Right ventricle myocardium superior (tissue), 1 donor: ENCODE measurements around the gene LAMA4. TPM values are rescaled to one million over a fixed set of nuclear protein-coding genes. Genes with fewer than 3 reads are reported as not detected.

Experiments
- ATAC-seq: fragments of 200-7000 bp; cut with Tn5 transposase; one replicate; pipeline ENCODE4 v1.9.1; 2020; ENCODE audit warnings: mild to moderate bottlenecking; ENCODE audit not compliant: poor library complexity
- DNase-seq: peaks from one replicate; pipeline ENCODE4 v3.0.0-alpha.2; 2020
- intact Hi-C: fragments of 100-400 bp; cut with DNase I; formaldehyde crosslinking; loops from one replicate; pipeline ENCODE4 v1.11.2; 2022
- total RNA-seq: library from RNA; stranded (reverse); fragmentation: NEBNext Ultra II Directional; extraction: Animal tissue kit (Norgen Biotek cat#: 25700); gene quantifications from one replicate; pipeline ENCODE4 v1.2.1, GENCODE V29; 2021
- donor health status: DM: no; HTN: yes; CAD: no; lungs with severe emphysema.

The LAMA4 gene
- total RNA-seq, 1 donor from 2014 or later = 71.1 TPM

DNA sequence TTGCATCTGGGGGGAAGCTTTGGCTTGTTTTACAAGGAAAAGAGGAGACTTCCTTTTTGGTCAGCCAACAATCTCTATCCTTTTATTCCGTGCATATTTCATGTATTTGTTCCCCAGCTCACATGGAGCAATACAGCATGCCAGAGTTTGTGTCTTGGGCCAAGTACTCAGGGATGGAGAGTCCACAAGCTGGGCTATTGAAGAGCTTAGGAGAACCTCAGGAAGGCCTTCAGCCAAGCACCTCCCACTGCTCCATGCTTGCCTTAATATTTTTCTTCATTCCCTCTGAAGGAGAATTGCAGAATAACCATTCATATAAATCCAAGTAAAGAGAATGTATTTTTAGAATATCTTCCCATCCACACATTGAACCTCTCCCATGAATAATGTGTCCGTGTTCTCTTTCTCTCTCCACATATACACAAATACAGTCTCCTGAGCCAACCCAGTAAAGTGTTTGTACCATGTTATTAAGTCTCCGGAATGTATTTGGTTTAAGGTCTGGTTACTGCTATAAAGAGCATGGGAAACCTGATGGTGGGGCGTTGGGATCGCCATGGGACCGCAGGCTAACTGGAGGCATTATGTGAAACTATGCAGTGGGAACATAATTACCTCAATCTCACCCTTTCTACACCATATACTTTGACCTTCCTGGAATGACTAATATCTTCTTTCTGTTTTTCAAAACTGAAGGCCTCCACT is 3.0 kb downstream of the LAMA4 start:
- intact Hi-C loops = loop anchor here (10.0 kb wide), 1 partner anchor 47 kb away; no protein-coding TSS in a partner anchor
- ATAC-seq = peak; percentile 49
- peak; percentile 61 for DNase-seq

DNA sequence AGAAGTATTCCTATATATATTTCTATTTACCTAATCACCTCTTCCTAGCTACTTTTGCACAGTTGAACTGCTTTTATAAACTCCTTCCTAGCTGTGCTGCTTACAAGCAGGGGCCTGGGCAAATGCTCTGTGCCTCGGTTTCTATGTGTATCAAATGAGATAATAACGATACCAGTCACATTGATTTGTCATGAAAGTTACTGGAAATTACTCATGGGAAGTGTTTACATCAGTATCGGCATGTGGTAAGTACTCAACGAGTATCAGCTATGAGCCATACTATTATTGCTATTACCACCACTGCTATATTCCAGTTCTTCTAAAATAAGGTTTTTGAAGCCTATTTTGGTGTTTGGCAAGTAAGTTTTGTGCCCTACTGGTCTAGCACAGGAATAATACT is 4.9 kb downstream of the LAMA4 start:
- ATAC-seq (no peak), DNase-seq (no peak)
- intact Hi-C loops = no loop called here

DNA sequence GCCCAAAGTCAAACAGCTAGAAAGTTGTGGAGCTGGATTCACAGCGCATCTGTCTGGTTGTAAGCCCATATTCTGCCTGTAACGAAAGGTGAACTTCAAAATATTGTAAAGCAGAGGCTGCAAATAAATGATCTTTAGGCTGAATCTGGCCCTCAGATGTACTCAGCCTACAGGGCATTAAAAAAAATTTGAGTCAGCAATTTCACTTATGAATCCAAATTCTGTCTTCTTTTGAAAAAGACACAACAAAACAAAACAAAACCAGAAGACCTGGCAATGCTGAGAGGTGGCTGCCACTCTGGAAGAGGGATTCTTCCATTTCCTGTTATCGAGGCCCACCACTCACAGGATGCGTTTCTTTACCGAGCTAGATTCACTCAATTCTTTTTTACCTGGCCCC is 7.1 kb downstream of the LAMA4 start:
- intact Hi-C loops = no loop called here
- DNase-seq = no peak
- no peak for ATAC-seq

DNA sequence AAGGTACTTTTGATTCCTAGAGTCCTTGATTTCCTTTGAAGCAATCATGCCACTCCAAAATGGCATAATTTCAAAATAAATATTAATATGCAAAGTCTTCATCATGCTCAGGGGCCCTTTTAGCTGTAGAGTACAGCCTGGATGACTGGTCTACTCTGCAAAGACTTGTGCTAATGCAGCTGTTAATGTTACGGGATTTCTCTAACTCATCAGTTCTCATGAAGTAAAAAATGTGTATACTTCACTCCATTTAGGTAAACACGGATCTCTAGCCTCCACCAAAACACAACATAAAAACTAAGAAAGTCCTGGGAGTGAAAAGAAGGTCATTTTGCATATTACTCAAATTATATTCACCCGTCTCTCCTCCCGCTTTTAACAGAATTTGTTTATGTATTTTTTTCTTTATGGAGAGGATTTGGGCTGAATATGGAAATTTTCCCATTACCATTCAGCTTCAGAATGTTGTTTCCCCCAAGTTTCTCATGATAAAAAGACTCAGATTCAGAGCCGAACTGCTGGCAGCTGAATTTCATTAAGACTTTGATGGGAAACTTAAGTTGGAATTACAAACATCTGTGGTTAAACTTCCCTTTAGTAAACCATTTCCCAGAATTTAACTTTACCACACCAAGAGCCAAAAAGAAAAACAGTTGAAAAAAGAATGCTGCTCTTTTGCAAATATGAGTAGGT is 8.7 kb downstream of the LAMA4 start:
- DNase-seq = no peak
- ATAC-seq = peak; percentile 40
- intact Hi-C loops = no loop called here

DNA sequence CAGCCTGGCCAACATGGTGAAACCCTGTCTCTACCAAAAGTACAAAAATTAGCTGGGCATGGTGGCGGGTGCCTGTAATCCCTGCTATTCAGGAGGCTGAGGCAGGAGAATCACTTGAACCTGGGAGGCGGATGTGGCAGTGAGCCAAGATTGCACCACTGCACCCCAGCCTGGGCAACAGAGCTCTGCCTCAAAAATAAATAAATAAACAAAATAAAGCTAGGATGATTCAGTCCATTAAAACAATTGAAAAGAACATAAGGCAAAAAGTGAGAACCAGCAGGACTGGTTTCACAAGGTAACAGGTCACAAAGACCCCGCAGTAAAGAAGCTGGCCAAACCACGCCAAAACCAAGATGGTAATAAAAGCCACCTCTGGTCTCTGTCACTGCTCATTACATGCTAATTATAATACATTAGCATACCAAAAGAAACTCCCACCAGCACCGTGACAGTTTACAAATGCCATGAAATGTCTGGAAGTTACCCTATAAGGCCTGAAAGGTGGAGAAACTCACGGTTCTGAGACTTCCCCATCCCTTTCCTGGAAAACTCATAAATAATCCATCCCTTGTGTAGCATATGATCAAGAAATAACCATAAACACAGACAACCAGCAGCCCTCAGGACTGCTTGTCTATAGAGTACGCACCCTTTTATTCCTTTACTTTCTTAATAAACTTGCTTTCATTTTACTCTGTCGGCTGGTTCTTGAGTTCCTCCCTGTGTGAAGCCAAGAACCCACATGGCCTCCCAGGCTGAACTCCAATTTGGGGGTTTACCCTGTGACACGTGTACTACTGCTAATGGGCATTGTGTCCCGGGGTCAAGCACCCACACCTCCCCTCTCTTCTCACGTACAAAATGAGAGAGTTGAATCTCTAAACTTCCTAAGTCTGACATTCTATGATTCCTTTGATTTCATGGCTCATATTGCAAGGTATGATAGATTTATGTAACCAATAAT is 10.2 kb downstream of the LAMA4 start:
- DNase-seq = no peak
- peak; percentile 19 for ATAC-seq
- intact Hi-C loops = no loop called here

DNA sequence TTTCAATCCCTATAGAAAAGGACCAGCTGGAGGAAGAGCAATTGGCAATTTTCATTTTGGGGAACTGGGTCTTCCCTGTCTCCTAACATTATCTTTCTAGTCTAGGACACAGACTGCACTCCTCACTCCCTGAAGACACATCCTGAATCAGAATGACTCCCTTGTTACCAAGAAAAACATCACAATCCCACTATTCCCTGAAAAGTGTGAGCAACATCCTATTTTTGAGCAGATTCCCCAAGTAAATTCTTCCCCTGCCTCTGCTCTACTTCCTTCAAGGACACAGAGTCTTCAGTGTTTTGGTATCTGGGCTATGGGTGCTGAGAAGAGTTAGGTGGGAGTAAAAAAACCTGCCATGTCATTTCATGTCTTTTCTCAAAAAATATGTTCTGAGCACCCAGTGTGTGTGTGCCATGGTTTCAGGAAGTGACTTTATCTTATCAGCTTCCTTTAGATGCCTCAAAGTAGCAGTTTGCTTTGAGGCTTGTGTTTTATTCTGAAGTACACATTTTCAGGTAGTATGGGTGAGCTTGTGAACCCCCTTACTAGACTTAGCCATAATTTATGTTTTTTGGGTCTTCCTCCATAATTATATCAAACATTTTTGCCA is 12.4 kb downstream of the LAMA4 start:
- DNase-seq (no peak), ATAC-seq (no peak)
- intact Hi-C loops = no loop called here

DNA sequence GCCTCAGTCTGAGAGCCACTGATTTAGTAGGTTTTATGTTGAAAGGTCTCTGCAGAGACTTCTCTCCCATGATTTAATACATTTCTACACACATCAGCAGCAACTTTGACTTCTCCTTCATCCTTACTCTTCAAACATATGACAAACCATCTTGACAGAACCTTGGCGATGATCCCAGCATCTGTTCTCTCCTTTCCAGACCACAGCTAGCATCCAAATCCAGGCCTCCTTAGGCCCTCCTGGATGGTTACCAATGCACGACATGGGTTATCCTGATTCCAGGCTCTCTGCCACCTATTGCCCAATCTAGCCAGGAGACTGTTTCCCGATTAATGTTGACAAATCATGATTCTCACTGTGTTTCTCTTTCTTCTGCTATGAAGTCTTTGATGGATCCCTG is 16.8 kb downstream of the LAMA4 start:
- ATAC-seq (peak; percentile 81), DNase-seq (peak; percentile 58)
- intact Hi-C loops = no loop called here

DNA sequence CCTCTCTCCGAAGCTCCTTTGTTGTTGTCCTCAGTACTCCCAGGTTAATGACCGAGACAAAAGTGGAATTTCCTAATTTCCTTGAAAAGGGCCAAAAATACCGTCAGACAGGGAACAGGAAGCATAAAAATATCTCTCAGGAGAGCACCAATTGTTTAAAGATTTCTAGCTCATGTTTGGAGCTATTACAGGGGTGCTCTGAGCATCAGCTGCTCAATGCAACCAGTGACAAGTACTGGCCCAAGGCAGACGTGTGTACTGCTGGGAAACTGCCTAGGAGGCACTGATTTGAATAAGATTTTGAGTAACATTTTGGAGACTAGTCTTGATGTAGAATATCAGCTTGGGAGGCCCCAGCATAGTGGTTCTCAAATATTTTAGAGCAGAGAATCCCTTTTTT is 17.3 kb downstream of the LAMA4 start:
- intact Hi-C loops = no loop called here
- no peak for DNase-seq
- peak; percentile 35 for ATAC-seq

DNA sequence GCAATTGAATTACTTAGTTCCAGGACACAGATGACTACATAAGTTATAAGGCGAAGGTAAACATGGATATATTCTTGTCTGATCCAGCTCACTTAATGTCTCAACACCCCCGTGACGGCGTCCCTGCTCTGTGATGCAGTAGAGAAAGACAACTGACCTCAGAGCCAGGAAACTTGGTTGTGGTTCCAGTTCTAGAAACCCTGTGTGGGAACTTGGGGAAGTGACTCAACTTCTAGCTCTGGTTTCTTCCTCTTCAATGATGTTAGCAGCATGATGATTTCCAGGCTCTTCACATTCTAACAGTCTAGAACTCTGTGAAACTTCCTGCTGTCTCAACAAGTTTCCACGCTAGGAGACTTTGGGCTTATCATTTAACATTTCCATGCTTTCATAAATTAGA is 18.4 kb downstream of the LAMA4 start:
- intact Hi-C loops = no loop called here
- no peak for DNase-seq
- ATAC-seq = no peak

DNA sequence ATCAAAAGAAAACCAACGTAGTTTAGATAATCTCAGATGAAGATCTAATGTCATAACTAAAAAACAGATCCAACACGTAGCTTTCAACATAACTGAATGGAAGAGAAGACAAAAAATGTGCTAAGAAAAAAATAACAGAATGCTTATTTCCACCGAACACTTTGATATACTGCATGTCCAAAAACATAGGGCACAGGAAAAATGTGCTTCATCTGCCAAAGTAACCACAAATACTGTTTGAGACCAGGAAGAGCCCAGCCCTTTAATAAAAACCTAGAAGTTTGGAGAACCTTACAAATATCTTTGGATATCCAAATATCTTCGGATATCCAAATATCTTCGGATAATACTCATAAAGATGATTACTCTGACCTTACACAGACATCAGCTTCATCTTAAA is 19.8 kb downstream of the LAMA4 start:
- intact Hi-C loops = no loop called here
- no peak for DNase-seq
- ATAC-seq = no peak

DNA sequence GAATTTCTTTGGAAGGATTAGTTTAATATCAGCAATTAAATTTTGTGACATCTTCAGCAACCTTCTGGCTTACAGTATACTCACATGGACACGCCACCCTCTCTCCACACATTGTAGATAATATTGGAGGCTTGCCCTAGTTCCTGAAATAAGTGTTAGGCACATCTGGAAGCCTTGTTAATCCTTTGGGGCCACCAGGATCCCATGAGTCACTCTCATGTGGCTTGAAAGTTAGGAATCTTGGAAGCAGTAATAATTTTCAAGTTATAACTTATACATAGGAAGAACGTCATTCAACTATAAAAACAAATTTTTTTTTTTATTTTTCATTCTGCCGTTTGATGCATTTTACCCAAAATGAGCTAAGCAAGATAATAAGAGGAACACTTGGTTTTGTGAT is 20.5 kb downstream of the LAMA4 start:
- ATAC-seq (peak; percentile 58), DNase-seq (no peak)
- intact Hi-C loops = no loop called here

DNA sequence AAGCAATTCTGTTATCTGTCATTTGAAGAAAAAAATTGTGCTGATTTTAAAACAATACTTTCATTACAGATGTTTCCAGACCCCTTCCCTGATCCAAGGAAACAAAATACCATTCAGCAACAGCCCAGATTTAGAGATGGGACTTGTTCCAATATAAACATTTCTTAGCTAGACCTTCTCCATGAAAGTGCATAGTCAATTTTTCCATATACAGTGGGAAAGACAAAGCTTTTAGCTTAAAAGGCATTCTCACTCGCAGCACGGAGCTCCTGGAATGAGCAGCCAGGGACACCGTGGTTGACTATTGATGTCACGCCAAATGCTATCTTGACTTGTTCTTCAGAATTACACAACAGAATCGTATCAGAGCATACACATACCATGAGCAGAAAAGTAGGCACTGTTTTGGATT is 21.5 kb downstream of the LAMA4 start:
- intact Hi-C loops = no loop called here
- ATAC-seq (peak; percentile 75), DNase-seq (no peak)

DNA sequence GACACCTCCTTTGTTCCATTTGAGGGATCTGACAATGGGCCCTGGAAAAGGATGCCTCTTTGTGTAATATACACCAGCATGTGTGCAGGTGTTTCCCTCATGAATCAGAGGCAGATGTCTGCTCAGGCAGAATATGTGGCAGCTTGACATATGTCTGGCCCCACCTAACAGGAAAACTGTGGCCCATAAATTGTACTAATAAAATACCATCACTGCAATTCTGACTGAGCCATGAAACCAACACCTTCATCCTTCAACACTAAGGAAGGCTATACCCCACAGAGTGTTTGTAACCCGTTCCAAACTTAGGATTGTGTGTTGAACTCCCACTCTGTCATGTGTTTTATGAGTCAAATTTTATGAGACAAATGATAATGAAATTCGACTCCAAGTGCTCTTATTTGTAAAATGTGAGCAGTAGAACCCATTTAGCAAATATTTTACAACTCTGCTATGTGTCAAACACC is 22.7 kb downstream of the LAMA4 start:
- ATAC-seq = no peak
- no peak for DNase-seq
- intact Hi-C loops = no loop called here

DNA sequence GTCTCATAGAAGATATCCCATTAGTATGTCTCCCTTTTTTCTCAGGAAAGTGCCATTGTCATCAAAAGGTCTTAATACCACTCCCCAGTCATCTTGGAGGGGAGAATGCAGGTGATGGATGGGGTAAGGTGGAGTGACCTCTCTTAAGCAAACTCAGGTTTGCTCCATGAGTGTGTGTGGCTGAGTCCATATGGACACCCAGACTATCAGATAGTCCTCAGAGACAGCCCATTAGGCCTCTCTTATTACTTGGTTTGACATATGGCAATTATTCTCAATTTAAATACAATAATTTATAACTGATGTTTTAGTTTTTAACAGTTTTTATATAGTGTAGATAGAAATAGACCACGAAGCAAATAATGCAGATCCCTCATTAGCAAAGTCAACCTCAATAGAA is 23.2 kb downstream of the LAMA4 start:
- ATAC-seq (no peak), DNase-seq (no peak)
- intact Hi-C loops = no loop called here

DNA sequence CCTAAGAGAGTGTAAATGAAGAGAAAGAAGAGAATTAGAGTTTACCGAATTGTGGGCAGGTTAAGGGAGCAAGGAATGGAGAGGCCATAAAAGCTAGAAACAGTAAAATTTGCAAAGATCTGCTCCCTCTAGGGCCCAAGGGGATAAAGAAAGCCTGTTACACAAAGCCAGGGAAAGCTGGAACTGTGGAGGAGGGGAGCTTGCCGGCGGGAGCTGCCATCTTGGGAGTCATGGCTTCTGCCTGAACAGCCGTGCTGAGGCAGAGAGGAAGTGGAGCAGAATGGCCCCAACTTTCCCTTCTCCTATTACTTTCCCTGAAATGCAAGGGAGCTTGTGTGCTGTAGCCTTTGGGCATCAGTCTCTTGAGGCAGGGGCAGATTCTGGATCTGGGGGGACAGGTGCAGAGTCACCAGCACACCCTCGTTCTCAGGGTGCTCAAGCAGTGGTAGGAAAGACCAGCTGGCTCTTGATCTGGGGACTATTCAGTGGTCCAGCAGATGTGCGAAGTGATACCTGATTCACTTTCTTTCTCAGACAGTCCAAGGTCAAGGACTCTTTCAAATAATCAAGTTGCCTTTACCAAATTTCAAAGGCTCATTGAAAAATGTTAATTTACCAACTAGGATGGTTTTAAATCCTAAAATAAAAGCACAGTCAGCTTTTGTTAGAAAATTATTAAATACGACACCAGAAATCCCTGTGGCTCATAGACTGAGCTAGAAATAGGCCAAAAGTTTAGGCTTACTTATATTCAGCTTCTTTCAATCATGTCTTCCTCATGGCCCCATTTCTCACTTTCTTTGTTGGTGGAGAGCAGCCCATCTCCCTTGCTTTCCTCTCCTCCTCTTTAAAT is 25.7 kb downstream of the LAMA4 start:
- ATAC-seq (no peak), DNase-seq (no peak)
- intact Hi-C loops = no loop called here

DNA sequence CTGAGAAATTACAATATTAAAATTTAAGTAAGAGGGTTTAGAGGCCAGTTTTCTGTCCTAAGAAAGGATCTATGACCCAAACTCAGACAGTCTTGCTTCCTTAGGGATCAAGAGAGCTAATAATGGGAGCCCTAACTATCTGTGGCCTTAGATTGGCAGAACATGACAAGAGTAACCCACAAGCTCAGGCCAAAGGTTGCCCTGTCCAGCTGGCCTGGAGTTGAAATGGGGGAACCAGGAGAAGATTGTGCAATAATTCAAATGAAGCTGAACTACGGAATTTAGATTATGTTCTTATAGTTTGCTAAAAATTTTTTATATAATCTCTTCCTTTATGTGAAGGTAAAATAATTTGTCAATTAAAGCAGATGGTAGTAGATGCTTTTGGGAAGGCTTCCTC is 26.4 kb downstream of the LAMA4 start:
- peak; percentile 33 for ATAC-seq
- intact Hi-C loops = no loop called here
- DNase-seq = peak; percentile 57

DNA sequence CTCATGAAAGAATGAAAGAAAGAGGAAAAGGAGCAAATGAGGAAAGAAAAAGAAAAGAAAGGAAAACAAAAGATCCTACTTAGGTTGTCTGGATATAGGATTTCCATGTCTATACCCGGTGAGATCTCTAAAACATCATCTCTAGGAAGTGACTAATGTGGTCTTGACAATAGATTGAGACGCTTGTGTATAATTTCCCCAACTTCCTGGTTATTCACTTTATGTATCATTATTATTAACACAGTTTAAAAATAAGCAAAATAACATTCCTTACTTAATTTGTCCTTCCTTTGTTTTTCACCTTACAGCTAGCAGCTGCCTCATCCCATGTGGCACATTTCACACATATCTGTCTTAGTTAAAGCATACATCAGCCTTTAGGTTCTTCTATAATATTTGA is 27.0 kb downstream of the LAMA4 start:
- DNase-seq (no peak), ATAC-seq (no peak)
- intact Hi-C loops = no loop called here

DNA sequence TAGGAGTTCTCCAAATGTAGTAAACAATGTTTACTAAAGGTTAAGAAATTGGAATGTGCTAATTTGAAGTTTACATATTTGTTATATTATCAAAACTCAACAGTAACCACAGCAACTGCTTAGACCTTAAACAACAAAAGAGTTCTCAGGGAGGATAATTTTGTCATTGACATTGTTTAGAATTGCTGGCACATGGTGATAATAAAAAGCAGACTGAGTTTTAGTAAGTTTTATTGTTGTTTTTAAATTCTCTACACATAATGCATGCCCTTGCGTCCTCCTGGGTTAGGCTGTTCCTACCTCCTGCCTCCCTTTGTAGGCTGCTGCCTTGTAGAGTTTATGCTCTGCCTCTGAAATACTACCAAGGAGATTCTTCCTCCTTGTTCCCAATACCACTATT is 28.7 kb downstream of the LAMA4 start:
- DNase-seq (no peak), ATAC-seq (no peak)
- intact Hi-C loops = no loop called here
